A549 (cell line): ENCODE data around the gene PLA2G4B.

Source experiments
- BCL3 ChIP-seq: fragments of >200 bp; sonication (Bioruptor Twin); formaldehyde crosslinking; IDR thresholded peaks from 3 replicates; pipeline ENCODE4 v1.6.1; 2016
- CBX2 ChIP-seq: fragments of 200-600 bp; sonication (generic); IDR thresholded peaks from 2 replicates; pipeline ENCODE4 v1.6.1; 2016; ENCODE audit warnings: low read depth, mild to moderate bottlenecking, borderline replicate concordance
- CHD2 ChIP-seq: fragments of 150-350 bp; IDR thresholded peaks from 2 replicates; pipeline ENCODE4 v1.6.1; 2014; ENCODE audit warnings: low read length; ENCODE audit not compliant: partially characterized antibody
- CHD4 ChIP-seq: fragments of 200-600 bp; sonication (generic); IDR thresholded peaks from 2 replicates; pipeline ENCODE4 v1.6.1; 2016; ENCODE audit warnings: antibody characterized with exemption, mild to moderate bottlenecking, borderline replicate concordance
- CTCF ChIP-seq: fragments of >200 bp; sonication (Bioruptor Twin); formaldehyde crosslinking; IDR thresholded peaks from 3 replicates; pipeline ENCODE4 v1.5.1; 2016
- EP300 ChIP-seq, 2 experiments: fragments of >200 bp; sonication (Bioruptor Twin); formaldehyde crosslinking; IDR thresholded peaks; 2 replicates in 1 of 2; 3 replicates in 1 of 2; pipeline ENCODE4 v1.6.1; 2016 to 2017
- HOXA7 ChIP-seq: fragments of 250-450 bp; sonication (Bioruptor Pico); IDR thresholded peaks from 2 replicates; pipeline ENCODE4 v1.5.0; 2020; ENCODE audit warnings: mild to moderate bottlenecking, moderate library complexity
- MAX ChIP-seq: IDR thresholded peaks from 2 replicates; pipeline ENCODE4 v1.6.1; 2012
- NR3C1 ChIP-seq: fragments of >200 bp; sonication (Bioruptor Twin); formaldehyde crosslinking; IDR thresholded peaks from 3 replicates; pipeline ENCODE4 v1.6.1; 2017
- POLR2A ChIP-seq: IDR thresholded peaks from 2 replicates; pipeline ENCODE4 v1.6.1; 2012; ENCODE audit warnings: mild to moderate bottlenecking, low read length
- RARB ChIP-seq: fragments of 250-450 bp; sonication (Bioruptor Pico); IDR thresholded peaks from 2 replicates; pipeline ENCODE4 v1.8.0; 2021; ENCODE audit warnings: mild to moderate bottlenecking, moderate library complexity
- TP53 ChIP-seq: fragments of 250-450 bp; sonication (Bioruptor Pico); IDR thresholded peaks from 2 replicates; pipeline ENCODE4 v1.5.0; 2021; ENCODE audit warnings: mild to moderate bottlenecking, moderate library complexity
- USF2 ChIP-seq: fragments of 450-650 bp; IDR thresholded peaks from 2 replicates; pipeline ENCODE4 v1.6.1; 2014; ENCODE audit warnings: antibody characterized with exemption

- no peak for TF ChIP-seq CTCF
- TF ChIP-seq POLR2A, result no peak
- no peak for TF ChIP-seq NR3C1
- TF ChIP-seq HOXA7 (CRISPR knock-in tag), result no peak
- TF ChIP-seq CHD2, result no peak
- TF ChIP-seq MAX, result no peak
- no peak for TF ChIP-seq CHD4
- TF ChIP-seq TP53 (CRISPR knock-in tag), result no peak
- no peak for TF ChIP-seq RARB
- no peak for TF ChIP-seq EP300 (IDR thresholded peaks at IDR 0.05)
- TF ChIP-seq CBX2, result no peak
- no peak for TF ChIP-seq BCL3
- TF ChIP-seq USF2, result no peak
Measured at GRCh38 chr15:41887161-41887560, 48.5 kb downstream of the PLA2G4B start.
